ENCODE results near the gene S100A9. TPM values are rescaled to one million over a fixed set of nuclear protein-coding genes. Genes with fewer than 3 reads are reported as not detected.
"Not testable (repeated sequence)": the region's sequence is repeated elsewhere in the genome, so short reads cannot be mapped to it uniquely, and the experiment has no call there.

Gene S100A9
- 10 to 100 TPM in 2 of 3 donors, 1 to 10 TPM in 1; 8.7 to 22.1 (median 16.1) TPM for polyA plus RNA-seq (ENCODE audit: insufficient read length in 3 of 3)

DNA sequence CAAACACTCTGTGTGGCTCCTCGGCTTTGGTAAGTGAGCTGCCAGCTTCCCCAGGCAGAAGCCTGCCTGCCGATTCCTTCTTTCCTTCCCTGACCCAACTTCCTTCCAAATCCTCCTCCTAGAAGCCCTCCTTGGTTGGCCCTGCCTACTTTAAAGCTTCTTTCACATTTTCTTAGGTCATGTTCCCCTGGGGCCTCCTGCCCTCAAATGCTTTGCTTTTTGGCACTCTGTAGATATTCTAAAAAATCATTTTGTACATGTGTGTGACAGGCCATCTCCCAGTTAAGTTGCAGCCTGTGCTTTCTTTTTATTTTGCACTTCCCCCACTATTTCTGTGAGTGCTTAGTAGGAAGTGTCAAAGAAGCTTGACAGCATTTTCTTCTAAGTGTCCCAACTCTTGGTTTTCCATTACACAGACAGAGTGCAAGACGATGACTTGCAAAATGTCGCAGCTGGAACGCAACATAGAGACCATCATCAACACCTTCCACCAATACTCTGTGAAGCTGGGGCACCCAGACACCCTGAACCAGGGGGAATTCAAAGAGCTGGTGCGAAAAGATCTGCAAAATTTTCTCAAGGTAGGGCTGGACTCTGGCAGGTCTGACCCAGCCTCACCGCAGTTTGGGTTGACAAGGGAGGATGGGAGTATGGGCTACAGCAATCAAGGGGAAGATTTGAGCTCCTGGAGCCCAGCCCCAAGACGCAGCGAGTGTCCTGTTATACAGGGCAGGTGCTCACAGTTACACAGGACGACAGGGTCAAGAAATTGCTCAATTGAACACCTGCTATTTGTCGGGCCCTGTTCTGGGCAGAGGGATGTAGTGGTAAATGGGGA is at the start of gene S100A9:
Gene S100A9 (plus strand): TSS at position 2 of the 838 bp plus-strand sequence. CDS start 430 bp downstream, at position 432.
- no peak for DNase-seq (ENCODE audit: low read depth in 3 of 3, low spot score in 2 of 3)

DNA sequence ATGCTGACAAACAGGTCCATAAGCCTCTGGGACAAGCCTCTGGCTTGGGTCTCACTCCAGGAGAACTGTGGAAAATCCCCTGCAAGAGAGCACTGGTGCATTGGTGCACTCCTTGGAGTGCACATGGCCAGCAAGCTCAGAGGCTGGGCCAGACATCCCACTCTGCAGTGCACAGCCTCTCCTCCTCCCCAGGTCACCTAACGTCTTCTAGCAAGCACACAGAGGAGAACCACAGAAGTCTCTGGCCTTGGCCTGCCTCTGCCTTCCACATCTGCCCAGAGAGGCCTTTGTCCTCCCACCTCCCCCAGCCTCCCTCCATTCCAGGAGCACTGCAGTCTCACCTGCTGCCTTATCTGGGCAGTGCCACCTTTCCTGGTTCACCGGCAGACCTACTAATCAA is 49.1 kb upstream of the S100A9 start:
- no peak for DNase-seq (ENCODE audit: low read depth in 3 of 3, low spot score in 2 of 3)

DNA sequence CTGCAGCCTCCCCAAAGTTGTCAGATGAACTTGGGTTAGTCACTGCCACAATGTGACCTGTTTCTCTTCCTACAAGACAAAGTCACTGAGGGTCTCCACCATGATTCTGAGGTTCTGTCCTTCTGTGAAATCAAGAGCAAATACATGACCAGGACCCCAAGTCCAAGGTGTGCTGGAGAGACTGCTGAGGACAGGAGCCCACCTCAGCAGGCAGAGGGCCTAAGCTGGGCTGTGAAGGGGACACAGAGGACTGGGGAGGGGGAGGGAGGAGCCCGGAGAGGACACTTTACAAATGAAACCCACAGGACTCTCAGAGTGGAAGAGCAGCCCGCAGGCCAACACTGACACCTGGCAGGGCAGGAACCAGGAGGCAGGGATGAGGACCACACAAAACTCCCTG is 48.2 kb upstream of the S100A9 start:
- no peak for DNase-seq (ENCODE audit: low read depth in 3 of 3, low spot score in 2 of 3)

DNA sequence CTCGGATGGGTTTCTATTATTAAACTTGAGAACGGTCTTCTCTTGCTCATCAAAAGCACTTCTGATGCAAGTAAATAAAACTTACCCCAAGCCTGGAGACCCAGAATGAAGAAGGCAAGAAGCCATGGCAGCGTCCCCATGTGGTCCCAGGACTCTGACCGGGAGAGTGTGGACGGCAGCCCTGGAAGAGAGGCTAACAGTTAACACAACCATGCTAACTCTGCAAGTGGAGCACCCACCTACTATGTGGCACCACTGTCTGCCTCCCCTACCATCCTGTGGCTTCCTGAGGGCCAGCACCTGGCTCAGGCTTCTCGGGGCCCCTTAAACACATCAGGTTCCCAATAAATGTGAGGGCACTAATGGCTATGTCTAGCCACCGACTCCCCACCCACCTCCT is 47.1 kb upstream of the S100A9 start:
- no peak for DNase-seq (ENCODE audit: low read depth in 3 of 3, low spot score in 2 of 3)

DNA sequence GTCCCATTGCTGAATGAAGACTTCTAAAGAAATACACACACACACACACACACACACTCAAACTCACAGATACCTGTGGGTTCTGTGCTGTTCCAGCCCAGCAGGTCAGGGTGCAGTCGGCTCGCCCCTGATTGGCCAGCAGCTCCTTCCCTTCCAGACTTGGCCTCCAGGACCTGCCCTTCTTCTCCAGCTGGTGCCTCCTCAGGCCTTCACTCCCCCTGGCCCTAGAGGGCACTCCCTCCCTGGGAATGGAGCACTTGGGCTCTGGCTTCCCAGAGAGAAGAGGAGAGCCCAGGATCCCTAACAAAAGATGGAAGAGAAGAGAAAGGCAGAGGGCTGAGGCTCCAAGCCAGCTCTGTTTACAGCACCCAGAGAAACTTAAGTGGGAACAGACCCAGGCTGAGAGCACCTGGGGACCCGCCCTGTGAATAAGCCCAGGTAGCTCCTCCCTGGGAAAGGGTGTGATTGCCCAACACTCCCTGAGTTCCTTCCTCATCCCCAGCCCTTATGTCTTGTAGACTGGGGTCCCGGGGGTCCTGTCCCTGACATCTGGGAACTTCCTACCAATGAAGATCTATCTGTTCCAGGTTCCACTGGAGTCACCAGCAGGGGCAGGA is 45.0 kb upstream of the S100A9 start, which contains the start of gene PGLYRP3:
Gene PGLYRP3 (minus strand): TSS at position 383 of the 617 bp plus-strand sequence. CDS start 2,287 bp downstream, outside the sequence.
- no peak for DNase-seq (ENCODE audit: low read depth in 3 of 3, low spot score in 2 of 3)

DNA sequence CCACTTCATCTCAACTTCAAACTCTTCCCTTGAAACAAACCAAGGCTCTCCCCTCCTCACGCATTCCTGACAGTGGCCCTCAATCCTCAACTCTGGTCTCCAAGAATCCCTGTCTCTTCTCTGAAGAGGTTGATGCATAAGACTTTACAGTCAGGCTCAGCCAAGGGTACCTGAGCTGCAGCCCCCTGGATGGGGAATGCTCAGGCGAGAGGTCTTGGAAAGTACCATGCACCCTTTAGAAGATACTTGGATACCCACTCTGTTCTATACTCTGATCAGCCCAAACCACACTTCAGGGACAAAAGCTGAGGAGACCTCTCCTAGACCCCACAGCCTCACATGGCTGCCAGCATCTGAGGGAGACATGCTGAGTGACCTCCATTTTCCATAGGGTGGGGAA is 44.4 kb upstream of the S100A9 start:
- DNase-seq (ENCODE audit: low read depth in 3 of 3, low spot score in 2 of 3), result no peak

DNA sequence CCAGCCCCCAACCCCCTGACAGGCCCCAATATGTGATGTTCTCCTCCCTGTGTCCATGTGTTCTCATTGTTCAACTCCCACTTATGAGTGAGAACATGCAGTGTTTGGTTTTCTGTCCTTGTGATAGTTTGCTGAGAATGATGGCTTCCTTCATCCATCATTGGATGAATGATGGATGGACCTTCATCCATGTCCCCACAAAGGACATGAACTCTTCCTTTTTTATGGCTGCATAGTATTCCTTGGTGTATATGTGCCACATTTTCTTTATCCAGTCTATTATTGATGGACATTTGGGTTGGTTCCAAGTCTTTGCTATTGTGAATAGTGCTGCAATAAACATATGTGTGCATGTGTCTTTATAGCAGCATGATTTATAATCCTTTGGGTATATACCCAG is 43.3 kb upstream of the S100A9 start:
- not testable (repeated sequence) for DNase-seq (ENCODE audit: low read depth in 3 of 3, low spot score in 2 of 3)

DNA sequence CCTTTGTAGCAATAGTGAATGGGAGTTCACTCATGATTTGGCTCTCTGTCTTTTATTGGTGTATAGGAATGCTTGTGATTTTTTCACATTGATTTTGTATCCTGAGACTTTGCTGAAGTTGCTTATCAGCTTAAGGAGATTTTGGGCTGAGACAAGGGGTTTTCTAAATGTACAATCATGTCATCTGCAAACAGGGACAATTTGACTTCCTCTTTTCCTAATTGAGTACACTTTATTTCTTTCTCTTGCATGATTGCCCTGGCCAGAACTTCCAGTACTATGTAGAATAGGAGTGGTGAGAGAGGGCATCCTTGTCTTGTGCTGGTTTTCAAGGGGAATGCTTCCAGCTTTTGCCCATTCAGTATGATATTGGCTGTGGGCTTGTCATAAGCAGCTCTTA is 41.6 kb upstream of the S100A9 start:
- not testable (repeated sequence) for DNase-seq (ENCODE audit: low read depth in 3 of 3, low spot score in 2 of 3)

DNA sequence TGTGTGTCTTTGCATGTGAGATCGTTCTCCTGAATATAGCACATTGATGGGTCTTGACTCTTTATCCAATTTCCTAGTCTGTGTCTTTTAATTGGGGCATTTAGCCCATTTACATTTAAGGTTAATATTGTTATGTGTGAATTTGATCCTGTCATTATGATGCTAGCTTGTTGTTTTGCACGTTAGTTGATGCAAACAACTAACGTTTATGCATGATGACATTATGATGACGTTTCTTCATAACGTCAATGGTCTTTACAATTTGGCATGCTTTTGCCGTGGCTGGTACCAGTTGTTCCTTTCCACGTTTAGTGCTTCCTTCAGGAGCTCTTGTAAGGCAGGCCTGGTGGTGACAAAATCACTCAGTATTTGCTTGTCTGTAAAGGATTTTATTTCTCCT is 39.5 kb upstream of the S100A9 start:
- DNase-seq (ENCODE audit: low read depth in 3 of 3, low spot score in 2 of 3), result not testable (repeated sequence)

DNA sequence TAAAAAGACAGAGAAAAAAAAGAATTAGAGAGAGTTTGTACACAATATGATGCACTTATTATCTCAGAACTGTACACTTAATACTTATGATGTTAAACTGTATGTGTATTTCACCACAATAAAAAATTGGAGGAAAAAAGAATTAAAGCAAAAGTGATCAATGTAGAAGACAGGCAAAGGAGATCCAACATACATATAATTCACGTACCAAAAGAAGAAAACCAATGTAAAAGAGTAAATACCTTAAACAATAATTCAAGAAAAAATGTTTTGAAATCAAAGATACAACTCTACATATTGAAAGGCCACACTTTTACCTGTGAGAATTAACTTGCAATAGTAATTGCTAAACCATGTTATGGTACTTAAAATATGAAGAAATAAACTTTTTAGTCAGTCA is 35.1 kb upstream of the S100A9 start:
- no peak for DNase-seq (ENCODE audit: low read depth in 3 of 3, low spot score in 2 of 3)

DNA sequence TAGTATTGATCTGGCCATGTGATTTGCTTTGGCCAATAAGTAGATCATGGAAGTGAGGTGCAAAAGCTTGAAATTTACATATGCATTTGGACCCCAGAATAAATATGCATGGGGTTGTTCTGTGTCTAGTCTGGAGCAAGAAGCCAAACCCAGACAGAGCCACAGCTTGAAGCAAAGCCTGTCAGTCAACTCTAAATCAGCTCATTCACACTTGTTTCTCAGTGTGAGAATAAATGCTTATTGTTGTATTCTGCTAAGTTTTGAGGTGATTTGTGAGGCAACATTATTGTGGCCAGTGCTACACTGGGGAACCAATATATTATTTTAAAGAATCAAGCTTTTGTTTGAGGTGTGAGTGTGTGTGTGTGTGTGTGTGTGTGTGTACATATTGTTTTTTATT is 32.7 kb upstream of the S100A9 start:
- DNase-seq (ENCODE audit: low read depth in 3 of 3, low spot score in 2 of 3), result no peak

DNA sequence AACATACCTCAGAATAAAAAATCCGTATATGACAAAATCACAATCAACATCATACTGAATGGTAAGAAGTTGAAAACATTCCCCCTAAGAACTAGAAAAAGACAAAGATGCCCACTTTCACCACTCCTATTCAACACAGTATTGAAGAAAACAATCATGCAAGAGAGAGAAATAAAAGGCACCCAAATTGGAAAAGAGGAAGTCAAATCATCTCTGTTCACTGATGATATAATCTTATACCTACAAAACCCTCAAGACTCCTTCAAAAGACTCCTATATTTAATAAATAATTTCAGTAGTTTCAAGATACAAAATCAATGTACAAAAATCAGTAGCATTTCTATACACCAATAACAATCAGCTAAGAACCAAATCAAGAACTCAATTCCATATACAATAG is 23.8 kb upstream of the S100A9 start:
- DNase-seq (ENCODE audit: low read depth in 3 of 3, low spot score in 2 of 3), result no peak

DNA sequence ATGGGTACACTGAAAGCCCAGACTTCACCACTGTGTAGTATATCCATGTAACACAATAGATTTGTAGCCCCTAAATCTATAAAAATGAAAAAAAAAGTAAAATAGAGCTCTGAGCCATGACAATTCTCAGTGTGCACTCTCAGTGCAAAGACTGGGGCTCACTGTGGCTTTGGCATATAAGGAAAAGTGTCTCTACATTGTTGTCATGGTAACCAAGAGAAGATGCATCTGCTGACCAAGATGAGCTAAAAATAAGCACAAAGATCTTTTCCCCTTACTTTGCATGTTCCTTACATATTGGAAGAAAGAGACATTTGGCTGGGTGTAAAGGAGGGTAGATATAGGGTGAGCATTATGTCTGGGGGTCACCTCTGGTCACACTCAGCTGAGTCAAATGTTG is 21.0 kb upstream of the S100A9 start:
- no peak for DNase-seq (ENCODE audit: low read depth in 3 of 3, low spot score in 2 of 3)

DNA sequence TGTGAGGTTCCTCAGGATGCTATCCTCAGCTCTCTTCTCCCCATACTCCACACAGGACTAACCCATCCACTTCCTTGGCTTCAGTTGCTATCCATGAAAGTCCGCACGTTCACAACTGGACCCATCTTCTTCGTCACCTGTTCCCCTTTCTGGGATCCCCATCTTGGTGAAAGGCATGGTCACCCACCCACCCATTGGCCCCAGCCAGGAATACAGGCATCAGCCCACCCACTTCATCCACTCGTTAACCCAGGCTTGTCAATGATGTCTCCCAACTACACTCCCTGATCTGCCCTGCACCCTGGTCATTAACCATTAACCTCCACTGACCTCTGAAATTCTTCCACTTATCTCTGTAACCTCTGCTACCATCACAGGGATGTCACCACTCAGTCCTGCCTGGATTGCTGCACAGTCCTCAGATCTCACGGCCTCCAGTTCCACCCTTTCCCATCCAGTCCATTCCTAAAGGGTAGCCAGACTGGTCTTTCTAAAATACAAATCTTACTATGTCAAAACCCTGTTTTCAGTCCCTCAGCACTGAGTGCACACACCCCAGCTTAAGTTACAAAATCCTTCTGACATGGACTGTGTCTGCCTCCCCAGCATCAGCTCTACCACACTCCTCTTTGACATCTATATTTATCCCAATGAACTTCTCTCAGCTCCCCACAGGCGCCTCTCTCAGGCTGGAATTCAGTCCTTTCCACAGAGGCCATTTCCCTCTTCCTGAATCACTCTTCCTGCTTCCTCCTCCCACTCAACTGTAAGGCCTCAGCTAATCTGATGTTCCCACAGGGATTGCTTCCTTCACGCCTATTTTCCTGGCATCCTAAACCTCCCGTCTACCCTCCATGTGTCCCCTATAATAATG is 19.4 kb upstream of the S100A9 start:
- DNase-seq (ENCODE audit: low read depth in 3 of 3, low spot score in 2 of 3), result no peak

DNA sequence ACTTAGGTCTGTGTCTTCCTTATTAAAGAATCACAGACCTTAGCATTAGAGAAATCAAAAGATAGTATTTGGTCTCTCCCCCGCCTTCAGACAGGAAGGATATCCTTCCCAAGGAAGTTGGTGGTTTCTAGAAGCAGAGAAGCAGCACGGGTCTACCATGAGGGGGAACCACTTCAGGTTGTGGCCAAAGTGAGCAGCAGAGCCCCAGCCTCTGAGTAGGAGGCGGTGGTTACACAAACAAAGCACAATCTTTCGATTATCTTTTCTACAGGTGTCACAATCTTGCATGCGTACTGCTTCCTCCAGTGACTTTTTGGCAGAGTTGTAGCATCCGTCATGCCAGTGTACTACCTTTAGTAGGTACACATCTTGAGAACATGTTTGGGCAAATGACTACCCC is 17.9 kb upstream of the S100A9 start:
- DNase-seq (ENCODE audit: low read depth in 3 of 3, low spot score in 2 of 3), result no peak

DNA sequence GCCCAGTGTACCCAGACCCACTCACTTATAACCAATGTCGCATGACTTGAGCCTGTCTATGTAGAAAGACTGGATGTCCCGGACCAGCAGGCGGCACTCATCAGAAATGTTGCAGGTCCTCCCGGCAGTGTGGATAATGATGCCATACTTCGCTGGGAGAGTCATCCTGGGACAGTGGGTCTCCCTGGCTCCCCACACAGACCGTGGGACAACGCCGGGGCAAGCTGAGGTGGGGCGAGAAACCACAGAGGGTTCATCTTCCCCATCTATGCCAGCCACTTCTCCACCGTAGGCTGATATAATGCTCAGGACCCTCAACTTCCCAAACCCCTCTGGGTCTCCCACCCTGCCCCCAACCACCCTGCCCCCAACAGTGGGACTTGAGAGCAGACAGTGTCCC is 17.3 kb upstream of the S100A9 start:
- DNase-seq (ENCODE audit: low read depth in 3 of 3, low spot score in 2 of 3), result no peak

DNA sequence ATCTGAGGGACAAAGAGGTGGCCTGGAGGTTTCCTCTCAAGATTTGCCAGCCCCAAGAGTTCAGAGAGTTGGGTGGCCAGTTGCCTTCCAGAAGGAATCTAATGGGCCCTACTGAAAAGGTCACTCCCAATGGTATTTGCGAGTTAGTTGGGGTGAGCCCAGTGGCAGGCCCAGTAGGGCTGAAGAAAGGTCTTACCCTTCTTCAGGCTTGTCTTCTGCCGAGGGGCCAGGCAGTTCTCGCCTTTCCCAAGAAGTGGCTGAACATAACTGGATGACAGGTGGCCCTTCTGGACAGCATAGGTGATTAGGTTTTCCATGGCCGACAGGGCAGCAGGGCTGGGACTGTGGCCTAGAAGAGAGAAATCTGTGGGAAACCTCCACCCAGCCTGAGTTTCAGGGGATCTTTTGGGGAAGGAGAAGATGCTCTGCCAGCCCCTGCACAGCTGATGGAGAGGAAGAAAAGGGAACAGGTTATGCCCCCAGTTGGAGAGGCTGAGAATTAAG is 16.2 kb upstream of the S100A9 start:
- DNase-seq (ENCODE audit: low read depth in 3 of 3, low spot score in 2 of 3), result no peak

DNA sequence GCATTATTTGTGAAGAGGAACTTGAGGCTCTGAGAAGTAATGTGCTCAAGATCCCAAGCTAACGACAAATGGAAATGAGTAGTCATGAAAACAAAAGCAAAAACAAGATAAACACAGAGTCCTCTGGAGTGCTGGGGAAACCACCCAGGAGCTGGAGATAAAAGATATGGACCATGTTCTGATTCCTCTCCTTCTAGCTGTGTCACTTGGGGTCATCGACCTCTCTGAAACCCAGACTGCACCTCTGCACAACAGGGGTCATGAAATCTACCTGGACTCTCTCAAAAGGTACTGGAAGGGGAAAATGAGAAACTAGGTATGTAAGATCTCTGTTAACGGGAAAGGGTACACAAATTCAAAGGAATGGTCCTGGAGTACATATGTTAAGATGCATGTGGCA is 15.5 kb upstream of the S100A9 start:
- DNase-seq (ENCODE audit: low read depth in 3 of 3, low spot score in 2 of 3), result no peak

DNA sequence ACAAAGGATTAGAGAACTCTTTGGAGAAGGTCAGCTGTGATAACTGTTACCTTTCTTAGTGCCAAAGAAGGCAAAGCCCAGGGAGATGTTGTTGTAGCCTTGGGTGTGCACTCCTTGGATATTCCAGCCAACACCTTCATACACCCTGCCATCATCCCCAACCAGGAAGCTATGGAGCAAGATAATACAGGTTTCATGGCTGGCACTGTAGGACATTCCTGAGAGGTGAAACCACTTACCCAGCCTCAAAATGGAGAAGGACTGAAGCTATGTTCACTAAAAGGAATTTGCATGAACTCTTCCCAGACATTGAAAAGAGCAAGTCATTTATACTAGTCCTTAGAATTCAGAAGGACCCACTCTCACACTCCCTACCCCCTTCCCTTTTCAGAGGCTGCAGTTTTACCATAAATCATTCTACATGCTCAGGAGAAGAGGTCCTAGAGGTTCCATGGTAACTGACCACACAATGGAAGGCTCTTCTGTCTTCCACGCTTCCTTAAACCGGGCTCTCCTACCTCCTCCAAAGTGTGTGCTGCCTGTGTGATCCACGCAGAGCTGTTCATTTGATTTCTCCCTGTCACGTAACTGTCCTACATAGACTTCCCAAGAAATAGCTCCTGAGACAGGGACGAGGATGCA is 14.5 kb upstream of the S100A9 start:
- no peak for DNase-seq (ENCODE audit: low read depth in 3 of 3, low spot score in 2 of 3)

All from right renal cortex interstitium (tissue), 3 donors.